NCI-H2107 treated with DMSO at 0.1 percent for 48 hours (cell line): ENCODE measurements around the gene ERCC3.
A peak's percentile ranks its signal among the peaks of the same experiment; 100 is the strongest.

Source experiments
- DNase-seq: peaks from one replicate; lab custom pipeline; 2025; ENCODE audit not compliant: unreplicated experiment; lab: John Stamatoyannopoulos, UW

The ERCC3 gene

GRCh38 chr2:127293748-127294562 is at the start of gene ERCC3:
ERCC3 (minus strand) TSS chr2:127294144; CDS start chr2:127294081, 63 bp downstream.
- DNase-seq, result peak; percentile 52

- DNase-seq, result no peak
These were observed 49.3 kb upstream of the ERCC3 start for GRCh38 chr2:127343277-127343676.

- DNase-seq, result no peak
These were observed 48.2 kb upstream of the ERCC3 start for GRCh38 chr2:127342101-127342500.

GRCh38 chr2:127332335-127332734 is 38.4 kb upstream of the ERCC3 start:
- no peak for DNase-seq

GRCh38 chr2:127330753-127331152 is 36.8 kb upstream of the ERCC3 start:
- DNase-seq, result no peak

GRCh38 chr2:127326289-127326945 is 32.5 kb upstream of the ERCC3 start:
- no peak for DNase-seq

- no peak for DNase-seq
These were observed 30.7 kb upstream of the ERCC3 start for GRCh38 chr2:127324635-127325034.

GRCh38 chr2:127321303-127321702 is 27.4 kb upstream of the ERCC3 start:
- no peak for DNase-seq

GRCh38 chr2:127320586-127321275 is 26.8 kb upstream of the ERCC3 start:
- no peak for DNase-seq

GRCh38 chr2:127320067-127320466 is 26.1 kb upstream of the ERCC3 start:
- DNase-seq, result no peak

- no peak for DNase-seq
These were observed 20.4 kb upstream of the ERCC3 start for GRCh38 chr2:127314193-127314988.

- DNase-seq, result no peak
These were observed 19.5 kb upstream of the ERCC3 start for GRCh38 chr2:127313406-127313805.

- no peak for DNase-seq
These were observed 17.0 kb upstream of the ERCC3 start for GRCh38 chr2:127310980-127311379.

GRCh38 chr2:127309468-127309867 is 15.5 kb upstream of the ERCC3 start:
- no peak for DNase-seq

GRCh38 chr2:127308586-127309138 is 14.7 kb upstream of the ERCC3 start:
- DNase-seq, result no peak

- DNase-seq, result no peak
These were observed 12.1 kb upstream of the ERCC3 start for GRCh38 chr2:127305990-127306585.

- DNase-seq, result no peak
These were observed 8.2 kb upstream of the ERCC3 start for GRCh38 chr2:127302168-127302567.

- DNase-seq, result no peak
These were observed 577 bp downstream of the ERCC3 start for GRCh38 chr2:127293386-127293747.

- DNase-seq, result no peak
These were observed 5.7 kb downstream of the ERCC3 start for GRCh38 chr2:127288274-127288673.

- DNase-seq, result no peak
These were observed 10.7 kb downstream of the ERCC3 start for GRCh38 chr2:127283275-127283674.
